Epithelial cell of esophagus (primary cell): ENCODE results near the gene PODN.

ENCODE experiments used
- DNase-seq: peaks from one replicate; pipeline ENCODE4 v3.0.0; 2010; ENCODE audit warnings: low read depth
- H3K4me3 ChIP-seq: 2 replicates; pipeline ENCODE4 v1.5.1; 2011; ENCODE audit warnings: mild to moderate bottlenecking, low read length, control low read depth
- CTCF ChIP-seq: IDR thresholded peaks from 2 replicates; pipeline ENCODE4 v1.5.1; 2011; ENCODE audit warnings: low read depth, mild to moderate bottlenecking, low read length, control low read depth, inconsistent platforms; ENCODE audit not compliant: insufficient read depth; ENCODE audit errors: missing control alignments

Gene PODN

GRCh38 chr1:53114581-53115400, 52.8 kb downstream of the PODN start:
- TF ChIP-seq CTCF = no peak
- H3K4me3 ChIP-seq = no peak overlapping the region
- no peak for DNase-seq

- TF ChIP-seq CTCF = no peak
- H3K4me3 ChIP-seq = no peak overlapping the region
- DNase-seq = no peak
Observed at GRCh38 chr1:53115403-53116306, 53.6 kb downstream of the PODN start.

GRCh38 chr1:53116307-53116810, 54.3 kb downstream of the PODN start:
- no peak for DNase-seq
- no peak overlapping the region for H3K4me3 ChIP-seq
- no peak for TF ChIP-seq CTCF

- no peak overlapping the region for H3K4me3 ChIP-seq
- no peak for TF ChIP-seq CTCF
- no peak for DNase-seq
Observed at GRCh38 chr1:53116933-53117600, 55.1 kb downstream of the PODN start.

- TF ChIP-seq CTCF = no peak
- DNase-seq = no peak
Observed at GRCh38 chr1:53117836-53118235, 55.8 kb downstream of the PODN start.

GRCh38 chr1:53120659-53121058, 58.6 kb downstream of the PODN start:
- no peak for DNase-seq
- no peak for TF ChIP-seq CTCF

More at GRCh38 chr1:53117836-53118235, 55.8 kb downstream of the PODN start:
- H3K4me3 ChIP-seq = no peak overlapping the region

More at GRCh38 chr1:53120659-53121058, 58.6 kb downstream of the PODN start:
- H3K4me3 ChIP-seq = no peak overlapping the region
